NCI-H2107 (cell line): ENCODE data around the gene FGFBP2.
"Not testable (repeated sequence)": the region's sequence is repeated elsewhere in the genome, so short reads cannot be mapped to it uniquely, and the experiment has no call there.

Source experiments
- DNase-seq: peaks from one replicate; lab custom pipeline; 2025; lab: John Stamatoyannopoulos, UW

Gene FGFBP2

GRCh38 chr4:15930314-15930713, 32.7 kb downstream of the FGFBP2 start:
- no peak for DNase-seq

DNA sequence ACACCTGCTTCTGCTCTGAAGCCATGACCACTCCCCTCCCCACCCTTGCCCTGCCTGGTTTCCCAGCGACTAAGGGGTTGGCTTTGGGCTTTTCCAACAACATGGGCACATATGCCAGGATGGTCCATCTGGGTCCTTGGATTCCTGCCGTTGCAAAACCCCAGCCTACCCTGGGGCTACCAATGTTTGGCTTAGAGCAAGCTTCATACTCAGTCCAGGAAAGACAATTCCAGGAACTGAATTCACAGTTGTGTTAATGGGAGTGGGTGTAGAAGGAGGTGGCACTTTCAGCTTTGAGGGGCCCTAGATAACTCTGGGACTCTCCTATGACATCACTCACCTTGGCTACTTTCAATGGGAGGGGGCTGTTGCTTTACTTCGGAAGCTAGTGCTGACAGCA, 33.4 kb downstream of the FGFBP2 start:
- DNase-seq: no peak

DNA sequence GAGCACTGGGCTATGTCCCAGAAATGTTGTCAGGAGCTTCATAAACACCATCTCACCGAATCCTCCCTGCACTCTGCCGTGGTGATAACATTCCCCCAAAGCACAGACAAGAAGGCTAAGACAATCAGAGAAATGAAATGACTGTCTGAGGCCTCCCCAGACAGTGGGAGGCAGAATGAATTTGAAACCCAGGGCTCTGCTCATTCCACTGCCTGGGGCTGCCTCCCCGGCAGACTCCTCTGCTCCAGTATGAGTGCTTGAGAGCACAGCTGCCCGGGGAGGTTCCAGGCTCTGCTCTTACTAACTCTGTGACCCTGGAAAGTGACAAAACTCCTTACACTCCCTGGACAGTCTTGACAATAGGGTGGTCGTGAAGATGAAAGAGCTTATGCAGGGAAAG, 34.1 kb downstream of the FGFBP2 start:
- no peak for DNase-seq

DNA sequence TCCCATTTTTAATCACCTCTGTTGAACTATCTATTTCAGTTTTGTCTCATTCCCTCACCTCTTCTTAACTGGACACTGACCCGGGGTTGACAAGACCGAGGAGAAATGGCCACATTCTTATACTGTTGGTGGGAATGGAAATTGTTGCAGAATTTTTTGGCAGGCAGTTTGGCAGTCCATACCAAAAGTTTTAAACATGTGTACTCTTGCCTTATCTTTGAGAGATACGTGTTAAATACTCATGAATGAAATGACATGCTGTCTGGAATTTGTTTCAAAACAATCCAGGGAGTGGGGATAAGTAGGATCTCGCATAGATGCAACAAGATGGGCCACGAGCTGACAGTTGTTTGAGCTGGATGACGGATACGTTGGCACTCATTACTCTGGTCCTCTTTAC, 36.5 kb downstream of the FGFBP2 start:
- DNase-seq: no peak

GRCh38 chr4:15925830-15926229, 37.1 kb downstream of the FGFBP2 start:
- no peak for DNase-seq

DNA sequence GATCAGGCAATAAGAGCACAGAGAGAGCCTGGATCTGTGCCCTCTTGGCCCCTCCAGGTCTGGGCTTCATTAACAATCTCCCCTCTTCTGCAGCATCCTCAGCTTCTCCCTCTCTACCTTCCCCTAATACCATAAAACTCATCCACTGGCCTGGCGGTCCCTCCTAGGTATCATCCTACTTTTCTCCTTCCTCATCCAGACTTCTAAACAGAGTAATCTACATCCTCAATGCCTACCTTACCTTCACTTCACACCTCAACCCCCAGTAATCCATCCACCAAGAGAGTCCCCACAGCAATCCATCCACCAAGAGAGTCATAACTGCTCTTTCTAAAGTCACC, 41.4 kb downstream of the FGFBP2 start:
- DNase-seq: no peak

DNA sequence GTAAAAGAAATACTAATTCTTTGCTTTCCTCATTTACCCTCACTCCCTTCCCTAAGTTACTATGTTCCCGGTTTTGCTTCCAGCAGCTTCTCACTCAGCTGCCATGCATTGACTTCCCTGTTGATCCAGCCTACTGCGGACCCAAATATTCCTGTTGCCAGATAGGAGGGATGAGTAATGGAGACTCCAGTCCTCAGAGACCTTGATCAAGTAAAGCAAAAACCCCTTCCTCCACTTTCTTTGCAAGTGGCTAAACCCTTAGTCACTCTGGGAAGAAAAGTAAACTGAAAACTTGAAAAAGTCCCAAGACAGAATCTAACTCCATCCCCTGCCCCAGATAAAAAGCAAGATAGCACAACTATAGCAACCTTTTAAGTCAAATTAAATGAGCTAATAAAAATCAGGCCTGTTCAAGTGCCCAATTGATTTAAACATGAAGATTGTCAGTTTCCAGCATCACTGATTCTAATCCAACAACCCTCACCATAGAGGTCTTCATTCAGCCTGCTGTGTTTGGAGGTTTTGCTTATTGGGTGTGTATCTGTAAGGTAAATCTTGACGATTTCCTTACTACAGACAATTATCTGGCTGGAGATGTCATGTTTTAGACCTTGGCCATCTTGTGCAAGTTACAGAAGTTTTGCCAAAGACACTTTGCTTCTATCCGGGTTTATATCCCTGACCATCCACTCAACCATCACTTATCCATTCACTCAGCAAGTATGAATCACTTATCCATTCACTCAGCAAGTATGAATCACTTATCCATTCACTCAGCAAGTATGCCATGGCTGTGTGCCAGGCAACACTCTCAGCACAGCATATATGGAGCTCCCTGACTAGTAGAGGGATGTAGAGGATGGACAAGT, 42.0 kb downstream of the FGFBP2 start:
- DNase-seq: no peak

GRCh38 chr4:15918484-15919129, 44.4 kb downstream of the FGFBP2 start:
- DNase-seq: no peak

GRCh38 chr4:15917297-15917696, 45.7 kb downstream of the FGFBP2 start:
- DNase-seq: no peak

DNA sequence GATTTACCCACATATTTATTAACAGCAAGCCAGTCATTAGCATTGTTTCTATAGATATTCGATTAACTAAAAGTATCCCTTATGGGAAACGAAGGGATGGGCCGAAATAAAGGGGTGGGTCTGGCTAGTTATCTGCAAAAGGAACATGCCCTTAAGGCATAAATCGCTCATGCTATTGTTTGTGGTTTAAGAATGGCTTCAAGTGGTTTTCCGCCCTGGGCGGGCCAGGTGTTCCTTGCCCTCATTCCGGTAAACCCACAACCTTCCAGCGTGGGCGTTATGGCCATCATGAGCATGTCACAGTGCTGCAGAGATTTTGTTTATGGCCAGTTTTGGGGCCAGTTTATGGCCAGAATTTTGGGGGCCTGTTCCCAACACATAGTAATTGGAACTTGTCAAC, 46.6 kb downstream of the FGFBP2 start:
- DNase-seq: not testable (repeated sequence)

GRCh38 chr4:15914736-15915135, 48.2 kb downstream of the FGFBP2 start:
- no peak for DNase-seq

GRCh38 chr4:15914291-15914690, 48.7 kb downstream of the FGFBP2 start:
- DNase-seq: no peak

GRCh38 chr4:15913631-15913970, 49.4 kb downstream of the FGFBP2 start:
- no peak for DNase-seq

DNA sequence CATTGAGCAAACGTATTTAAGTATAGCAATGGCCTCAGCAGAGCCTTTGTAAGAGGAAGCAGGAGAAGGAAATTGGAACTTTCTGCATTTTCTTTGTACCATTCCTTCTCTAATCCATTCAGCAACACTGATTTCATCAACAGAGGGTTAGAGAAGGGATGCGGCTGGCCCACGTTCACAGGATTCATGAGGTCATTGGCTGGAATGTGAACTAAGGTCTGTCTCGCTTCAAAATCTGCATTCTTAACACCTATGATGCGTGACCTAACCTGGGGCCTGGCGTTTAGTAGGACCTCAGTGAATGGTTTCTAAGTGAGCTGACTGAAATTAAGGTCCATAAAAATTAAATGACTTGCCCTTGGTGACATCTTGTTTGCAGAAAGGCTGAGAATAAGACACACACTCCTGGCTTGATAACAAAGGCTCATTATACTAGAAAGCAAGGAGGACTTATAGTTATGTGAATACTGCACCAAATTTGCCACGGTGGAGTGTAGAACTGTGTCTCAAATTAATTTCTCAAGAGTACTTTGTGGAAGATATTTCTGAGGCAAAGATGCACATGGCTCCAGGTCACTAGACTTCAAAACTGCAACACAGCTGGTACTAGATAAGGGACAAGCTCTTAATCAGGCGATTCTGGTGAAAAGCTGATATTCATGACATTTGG, 49.9 kb downstream of the FGFBP2 start:
- DNase-seq: no peak

DNA sequence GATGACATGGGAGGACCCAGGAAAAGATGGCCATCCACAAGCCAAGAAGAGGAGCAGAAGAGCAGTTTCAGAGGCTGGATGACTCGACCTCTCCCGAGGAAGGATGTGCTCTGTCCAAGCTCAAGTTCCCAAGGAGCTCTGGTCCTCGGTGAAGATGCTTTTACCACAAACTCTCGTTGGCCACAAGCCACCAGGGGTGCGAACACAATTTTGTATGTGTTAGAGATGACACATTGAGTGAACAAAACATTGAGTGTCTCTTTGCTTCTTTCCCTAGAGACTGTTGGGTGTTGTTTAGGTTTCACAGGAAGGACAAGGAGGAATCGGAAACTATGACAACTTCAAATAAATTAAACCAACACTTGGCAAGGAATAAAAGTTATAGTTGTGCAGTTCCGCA, 50.7 kb downstream of the FGFBP2 start:
- no peak for DNase-seq
